Stimulated activated CD8-positive, alpha-beta memory T cell treated with anti-CD3 and anti-CD28 coated beads, Interleukin-7, amount 100 ng/mL, for 48 hours (primary cell): ENCODE data around the gene ABHD14A.

ENCODE experiments used
- DNase-seq, 2 donors: peaks; one replicate each; pipeline ENCODE4 v3.0.0-alpha.2; 2020; ENCODE audit warnings: low read depth in 1 of 2; ENCODE audit errors: extremely low read depth in 1 of 2

The ABHD14A gene

DNA sequence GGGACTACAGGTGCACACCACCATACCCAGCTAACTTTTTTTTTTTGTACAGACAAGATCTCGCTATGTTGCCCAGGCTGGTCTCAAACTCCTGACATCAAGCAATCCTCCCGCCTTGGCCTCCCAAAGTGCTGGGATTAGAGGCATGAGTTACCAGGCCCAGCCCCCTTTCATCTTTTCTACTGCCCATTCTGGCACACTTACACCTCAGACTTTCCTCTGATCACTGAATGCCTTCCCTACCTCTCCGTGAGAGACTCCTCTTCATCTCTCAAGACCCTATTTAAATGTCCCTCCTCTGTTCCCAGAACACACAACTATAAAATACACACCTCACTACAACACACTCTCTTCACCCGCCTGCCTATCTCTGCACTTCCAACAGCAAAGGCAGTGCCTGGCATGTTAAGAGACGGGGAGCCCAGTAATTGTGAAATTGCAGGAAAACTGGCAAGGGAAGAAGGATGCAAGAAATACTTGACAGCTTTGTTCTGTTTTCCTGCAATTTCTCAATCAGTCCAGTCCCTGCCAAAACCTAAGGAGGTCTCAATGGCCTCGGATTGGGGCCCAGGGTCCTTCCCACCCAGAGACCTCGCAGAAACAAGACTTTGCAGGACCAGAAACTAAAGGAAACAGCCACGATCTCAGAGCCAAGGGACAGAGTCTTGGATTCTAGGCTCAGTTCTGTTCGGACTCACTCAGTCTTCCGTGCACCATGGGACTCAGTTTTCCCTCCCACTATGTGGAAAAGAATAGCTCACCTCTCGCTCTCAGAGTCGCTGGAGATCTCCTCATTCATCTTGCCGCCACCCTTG is 34.0 kb upstream of the ABHD14A start:
- no peak for DNase-seq

DNA sequence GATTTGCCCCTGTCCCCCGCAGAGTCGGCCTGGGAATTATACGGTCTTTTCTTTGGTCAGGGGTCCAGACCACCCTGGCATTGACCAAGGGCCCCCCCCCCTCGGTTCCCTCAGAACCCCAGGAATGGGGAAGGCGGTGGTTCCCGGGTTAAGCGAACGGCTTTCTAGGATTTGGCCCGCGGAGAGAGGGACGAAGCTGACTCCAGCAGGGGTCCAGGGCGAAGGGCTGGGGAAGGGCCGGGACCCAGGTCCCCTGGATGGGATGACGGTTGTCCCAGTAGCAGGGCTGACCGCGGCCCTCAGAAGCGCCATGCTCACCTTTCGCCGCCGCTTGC is 33.4 kb upstream of the ABHD14A start:
- no peak for DNase-seq

DNA sequence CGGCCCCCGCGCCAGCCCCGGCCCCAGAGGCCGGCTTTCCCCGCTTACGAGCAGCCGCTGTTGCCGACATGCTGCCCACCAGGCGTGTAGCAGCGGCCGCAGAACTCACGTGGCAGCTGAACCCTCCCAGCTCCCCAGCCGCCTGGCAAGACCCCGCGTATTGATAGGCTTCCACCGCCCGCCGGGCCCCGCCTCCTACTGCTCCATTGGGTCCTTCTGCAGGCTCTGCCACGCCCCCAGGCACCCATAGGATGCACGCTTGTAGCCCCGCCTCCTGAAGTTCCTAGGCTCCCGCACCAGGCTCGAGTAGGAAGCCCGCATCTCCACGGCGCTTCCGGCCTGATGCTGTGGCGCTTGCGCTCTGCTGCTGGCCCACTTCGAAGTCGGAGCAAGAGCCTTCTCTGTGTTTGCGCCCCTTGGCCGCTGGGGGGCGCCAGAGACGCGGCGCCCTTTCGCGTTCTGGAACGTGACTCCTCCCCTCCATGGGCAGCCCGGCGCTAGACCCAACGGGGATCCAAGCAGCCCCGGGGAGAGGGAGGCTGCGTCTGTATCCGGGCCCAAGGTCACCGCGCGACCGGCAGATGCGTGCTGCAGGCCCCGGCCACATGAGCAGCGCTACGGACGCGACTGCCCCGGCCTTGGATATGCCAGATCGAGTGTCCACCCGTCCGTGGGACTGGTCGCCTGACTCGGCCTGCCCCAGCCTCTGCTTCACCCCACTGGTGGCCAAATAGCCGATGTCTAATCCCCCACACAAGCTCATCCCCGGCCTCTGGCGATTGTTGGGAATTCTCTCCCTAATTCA is 32.9 kb upstream of the ABHD14A start, which contains the start of the genes PARP3 and RRP9:
TSS of gene PARP3 (plus strand) at position 566 of the 805 bp plus-strand sequence. CDS start 993 bp downstream, outside the sequence.
TSS of gene RRP9 (minus strand) at position 107 of the 805 bp plus-strand sequence. CDS start at position 70, 37 bp downstream.
- peak; percentile 99 to 100 for DNase-seq

DNA sequence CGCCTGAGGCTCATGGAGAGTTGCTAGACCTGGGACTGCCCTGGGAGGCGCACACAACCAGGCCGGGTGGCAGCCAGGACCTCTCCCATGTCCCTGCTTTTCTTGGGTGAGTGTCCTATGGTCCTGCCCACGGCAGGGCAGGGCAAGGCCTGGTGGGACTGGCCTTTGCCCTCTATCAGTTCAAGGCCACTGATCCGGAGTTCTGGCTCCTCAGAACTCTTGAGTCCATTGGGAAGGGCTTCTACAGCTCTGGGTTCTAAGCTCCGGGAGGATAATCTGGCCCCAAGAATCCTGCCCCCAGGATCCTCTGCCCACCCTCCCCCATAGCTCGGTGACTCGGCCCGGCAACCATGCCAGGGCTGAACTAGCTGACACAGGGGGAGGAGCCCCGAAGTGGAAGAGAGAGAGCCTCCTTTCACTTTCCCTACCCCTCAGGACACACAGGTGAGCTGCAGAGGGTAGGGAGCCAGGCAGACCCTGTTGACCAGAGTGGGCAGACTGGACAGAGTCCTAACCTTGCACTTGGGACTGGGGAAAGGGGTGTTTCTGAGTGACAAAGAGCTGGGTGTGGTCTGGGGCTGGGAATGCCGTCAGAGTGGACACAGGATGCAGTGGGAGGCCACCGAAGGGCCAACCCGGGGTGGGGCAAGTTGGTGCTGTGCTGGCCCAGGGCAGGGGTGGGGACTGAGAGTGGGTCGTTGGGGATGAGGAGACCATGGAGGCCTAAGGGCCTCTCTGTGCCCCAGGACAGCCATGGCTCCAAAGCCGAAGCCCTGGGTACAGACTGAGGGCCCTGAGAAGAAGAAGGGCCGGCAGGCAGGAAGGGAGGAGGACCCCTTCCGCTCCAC is 32.0 kb upstream of the ABHD14A start:
- DNase-seq = peak in 1 of 2 donors; percentile 40

DNA sequence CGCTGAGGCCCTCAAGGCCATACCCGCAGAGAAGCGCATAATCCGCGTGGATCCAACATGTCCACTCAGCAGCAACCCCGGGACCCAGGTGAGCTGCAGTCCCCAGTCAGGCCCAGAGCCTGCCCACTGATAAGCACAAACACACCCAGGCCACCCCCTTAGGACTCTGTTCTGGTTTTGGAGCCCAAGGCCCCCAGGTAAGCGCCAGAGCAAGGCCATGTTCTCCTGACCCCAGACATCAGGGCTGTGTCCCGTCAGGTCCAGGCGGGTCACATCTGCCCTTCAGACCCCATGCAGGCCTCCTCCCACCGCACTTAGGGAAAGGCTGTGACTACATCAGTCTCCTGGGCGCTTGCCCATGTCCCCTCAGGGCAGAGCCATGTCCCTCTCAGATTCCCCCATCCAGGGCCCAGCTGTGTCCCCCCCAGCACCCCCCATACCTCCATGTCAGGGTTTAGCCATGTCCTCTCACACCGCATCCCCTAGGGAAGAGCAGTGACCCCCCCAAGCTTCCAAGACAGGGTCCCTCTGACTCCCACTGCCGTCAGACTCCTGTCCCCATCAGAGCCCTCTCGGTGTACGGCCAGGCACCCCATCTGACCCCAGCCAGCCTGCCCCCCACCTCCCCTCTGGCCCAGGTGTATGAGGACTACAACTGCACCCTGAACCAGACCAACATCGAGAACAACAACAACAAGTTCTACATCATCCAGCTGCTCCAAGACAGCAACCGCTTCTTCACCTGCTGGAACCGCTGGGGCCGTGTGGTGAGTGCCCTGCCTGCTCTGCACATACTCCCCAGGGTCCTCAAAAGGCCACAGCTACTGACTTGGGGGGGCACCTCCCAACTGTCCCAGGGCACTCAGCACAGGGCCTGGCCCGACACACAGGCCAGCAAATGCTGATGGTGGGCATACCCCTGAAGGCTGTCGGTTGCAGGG is 31.1 kb upstream of the ABHD14A start:
- no peak for DNase-seq

DNA sequence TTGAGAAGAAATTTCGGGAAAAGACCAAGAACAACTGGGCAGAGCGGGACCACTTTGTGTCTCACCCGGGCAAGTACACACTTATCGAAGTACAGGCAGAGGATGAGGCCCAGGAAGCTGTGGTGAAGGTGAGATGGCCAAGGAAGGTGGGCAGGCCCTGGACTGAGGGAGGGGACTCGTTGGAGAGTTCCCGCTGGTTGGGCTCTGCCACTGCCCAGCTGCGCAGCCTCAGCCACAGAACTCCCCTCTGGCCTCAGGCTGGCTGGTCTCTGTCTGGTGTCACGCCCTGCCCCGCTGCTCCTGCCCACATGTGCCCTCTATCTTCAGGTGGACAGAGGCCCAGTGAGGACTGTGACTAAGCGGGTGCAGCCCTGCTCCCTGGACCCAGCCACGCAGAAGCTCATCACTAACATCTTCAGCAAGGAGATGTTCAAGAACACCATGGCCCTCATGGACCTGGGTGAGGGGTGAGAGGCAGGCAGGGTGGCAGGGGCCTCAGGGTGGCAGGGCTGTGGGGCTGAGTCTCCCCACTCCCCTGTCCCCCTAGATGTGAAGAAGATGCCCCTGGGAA is 30.3 kb upstream of the ABHD14A start:
- no peak for DNase-seq

DNA sequence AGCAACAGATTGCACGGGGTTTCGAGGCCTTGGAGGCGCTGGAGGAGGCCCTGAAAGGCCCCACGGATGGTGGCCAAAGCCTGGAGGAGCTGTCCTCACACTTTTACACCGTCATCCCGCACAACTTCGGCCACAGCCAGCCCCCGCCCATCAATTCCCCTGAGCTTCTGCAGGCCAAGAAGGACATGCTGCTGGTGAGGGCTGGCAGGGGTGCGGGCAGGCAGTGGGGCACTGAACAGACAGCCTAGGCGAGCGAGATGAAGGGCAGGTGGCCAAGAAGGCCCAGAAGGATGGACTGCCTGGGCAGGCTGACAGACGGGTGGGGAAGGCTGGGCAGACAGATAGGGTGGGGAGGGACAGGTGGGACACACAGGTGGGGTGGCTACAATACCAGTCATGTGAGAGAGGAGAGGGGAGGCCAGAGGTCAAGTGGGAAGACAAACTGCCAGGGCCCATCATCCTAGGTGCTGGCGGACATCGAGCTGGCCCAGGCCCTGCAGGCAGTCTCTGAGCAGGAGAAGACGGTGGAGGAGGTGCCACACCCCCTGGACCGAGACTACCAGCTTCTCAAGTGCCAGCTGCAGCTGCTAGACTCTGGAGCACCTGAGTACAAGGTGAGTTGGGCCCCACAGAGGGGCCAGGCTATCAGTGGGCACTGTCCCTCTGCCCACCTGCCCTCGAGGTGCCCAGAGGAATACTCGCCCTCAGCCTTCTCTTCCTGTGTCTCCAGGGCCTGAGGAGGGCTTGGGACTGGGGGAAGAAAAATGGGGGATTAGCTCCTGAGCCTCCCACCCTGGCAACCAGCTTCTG is 29.6 kb upstream of the ABHD14A start:
- DNase-seq = no peak

DNA sequence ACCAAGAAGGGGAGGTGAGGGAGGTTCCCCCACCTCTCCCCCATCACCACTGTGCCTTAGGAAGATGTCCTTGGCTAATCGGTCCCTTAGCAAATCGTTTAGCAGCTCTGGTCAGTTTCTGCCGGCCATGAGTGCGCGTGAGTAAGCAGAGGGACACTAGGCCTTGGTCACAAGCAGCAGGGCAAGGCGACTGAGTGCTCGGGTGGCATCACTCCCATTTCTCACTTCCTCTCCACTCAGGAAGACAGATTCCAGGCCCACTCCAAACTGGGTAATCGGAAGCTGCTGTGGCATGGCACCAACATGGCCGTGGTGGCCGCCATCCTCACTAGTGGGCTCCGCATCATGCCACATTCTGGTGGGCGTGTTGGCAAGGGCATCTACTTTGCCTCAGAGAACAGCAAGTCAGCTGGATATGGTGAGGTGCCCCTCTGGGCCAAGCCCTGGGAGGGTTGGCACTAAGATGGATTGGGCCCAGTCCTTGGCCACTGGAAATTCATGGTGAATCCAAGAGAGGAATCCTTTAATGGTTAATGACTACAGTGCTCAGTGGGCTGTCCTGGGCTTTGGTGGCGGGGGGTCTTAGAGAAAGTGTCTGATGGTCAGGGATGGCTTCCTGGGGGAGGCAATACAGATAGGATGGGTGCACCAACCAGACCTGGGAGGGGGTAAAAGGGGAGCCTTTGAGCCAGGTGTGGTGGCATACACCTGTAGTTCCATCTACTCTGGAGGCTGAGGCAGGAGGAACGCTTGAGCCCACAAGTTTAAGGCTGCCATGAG is 28.7 kb upstream of the ABHD14A start:
- no peak for DNase-seq

DNA sequence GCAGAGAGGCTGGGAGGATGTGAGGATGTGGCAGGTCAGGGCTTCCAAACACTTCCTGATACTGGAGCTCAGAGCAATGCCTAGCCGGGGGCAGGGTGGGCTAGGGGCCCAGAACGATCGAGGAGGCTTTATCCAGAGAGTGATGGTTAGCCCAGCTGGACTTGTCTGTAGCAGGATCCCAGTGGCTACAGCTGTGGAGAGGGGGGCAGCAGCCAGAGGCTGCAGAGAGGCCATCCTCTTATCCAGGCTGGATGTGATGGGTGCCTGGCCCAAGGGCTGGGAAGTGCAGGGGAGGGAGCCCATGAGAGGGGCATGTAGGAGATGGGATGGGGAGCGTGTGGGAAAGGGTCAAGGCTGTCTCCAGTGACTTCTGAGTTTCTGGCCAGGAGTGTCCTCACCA is 28.1 kb upstream of the ABHD14A start:
- no peak for DNase-seq

DNA sequence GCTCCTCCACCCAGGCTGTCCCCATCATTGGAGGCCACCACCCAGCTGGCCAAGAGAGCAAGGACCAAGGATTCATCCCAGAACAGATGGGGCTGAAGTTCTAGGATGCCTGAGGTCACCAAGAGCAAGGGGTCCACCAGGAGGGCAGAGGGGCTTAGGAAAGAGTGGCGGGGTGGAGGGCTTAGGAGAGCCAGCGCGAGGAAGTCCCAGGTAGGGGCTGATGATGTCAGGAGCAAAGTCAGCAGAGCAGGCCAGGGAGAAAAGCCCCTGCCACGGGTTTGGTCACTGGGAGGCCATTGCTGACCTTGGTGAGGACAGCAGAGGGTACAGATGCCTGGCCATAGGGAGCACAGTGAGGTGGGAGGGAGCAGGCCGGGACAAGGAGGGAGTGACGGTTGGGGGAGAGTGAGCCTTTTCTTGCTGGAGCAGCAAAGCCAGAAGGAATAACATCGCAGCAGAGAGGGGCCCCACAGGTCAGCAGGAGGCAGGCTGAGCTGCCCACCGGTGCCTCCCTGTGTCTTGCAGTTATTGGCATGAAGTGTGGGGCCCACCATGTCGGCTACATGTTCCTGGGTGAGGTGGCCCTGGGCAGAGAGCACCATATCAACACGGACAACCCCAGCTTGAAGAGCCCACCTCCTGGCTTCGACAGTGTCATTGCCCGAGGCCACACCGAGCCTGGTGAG is 27.5 kb upstream of the ABHD14A start:
- DNase-seq = no peak

DNA sequence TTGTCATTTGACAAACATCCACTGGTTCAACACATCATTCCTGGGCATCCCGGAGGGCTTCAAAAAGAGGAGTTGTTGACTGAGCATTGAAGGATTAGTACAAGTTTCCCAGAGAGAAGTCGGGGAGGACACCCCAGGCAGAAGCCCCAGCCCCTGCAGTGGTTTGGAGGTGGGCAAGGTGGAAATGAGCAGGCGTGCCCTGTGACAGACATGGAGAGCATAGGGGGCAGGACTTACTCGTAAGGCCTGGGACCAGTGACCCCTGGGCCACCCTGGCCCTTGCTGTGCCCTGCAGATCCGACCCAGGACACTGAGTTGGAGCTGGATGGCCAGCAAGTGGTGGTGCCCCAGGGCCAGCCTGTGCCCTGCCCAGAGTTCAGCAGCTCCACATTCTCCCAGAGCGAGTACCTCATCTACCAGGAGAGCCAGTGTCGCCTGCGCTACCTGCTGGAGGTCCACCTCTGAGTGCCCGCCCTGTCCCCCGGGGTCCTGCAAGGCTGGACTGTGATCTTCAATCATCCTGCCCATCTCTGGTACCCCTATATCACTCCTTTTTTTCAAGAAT is 26.8 kb upstream of the ABHD14A start:
- DNase-seq = no peak

DNA sequence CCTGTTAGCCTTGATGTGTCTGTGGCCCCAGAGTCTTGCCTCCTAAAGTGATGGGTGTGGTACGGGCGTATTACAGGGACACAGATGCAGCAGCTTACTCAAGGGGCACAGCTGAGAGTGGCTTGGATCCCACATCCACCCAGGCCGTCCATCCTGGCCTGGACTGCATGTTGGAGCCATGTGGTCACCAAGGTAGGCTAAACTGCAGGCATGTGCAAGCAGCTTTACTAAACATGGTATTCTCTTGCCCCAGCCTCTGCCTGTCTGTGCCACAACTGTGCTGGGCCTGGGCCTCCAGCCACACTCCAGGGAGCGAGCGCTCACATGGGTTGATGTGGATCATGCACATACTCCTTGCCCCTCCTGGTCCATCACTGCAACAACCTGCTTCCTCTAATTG is 25.7 kb upstream of the ABHD14A start:
- no peak for DNase-seq

DNA sequence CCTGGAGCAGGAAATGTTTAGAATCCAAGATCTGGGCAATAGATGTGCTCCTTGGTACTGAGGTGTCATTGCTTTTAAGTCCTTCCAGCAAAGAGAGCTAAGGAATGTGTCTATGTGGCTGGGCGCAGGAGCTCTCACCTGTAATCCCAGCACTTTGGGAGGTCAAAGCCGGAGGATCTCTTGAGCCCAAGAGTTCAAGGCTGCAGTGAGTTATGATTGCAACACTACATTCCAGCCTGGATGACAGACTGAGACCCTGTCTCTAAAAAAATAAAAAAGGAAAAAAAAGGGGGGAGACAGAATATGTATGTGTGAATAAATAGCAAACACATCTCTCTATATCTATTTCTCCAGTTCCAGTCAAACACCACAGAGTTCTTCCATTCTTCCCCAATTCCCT is 24.0 kb upstream of the ABHD14A start:
- DNase-seq = no peak

DNA sequence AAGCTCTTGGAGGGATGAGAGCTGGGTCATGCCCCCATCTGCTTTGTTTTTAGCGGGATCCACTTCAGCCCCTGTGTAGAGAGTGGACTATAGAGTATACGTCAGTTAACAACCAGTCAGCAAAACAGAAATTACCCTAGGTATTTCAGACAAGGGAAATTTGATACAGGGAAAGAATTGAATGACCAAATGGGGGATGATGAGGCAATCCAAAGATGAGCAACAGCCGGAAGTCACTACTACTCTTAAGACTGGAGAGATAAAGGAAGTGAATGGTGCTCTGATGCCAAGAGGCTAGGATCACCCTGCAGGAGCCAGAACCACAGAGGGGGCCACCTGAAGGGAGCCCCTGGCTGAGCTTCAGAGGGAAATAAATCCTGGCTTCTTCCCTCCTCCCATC is 21.4 kb upstream of the ABHD14A start:
- DNase-seq = no peak

DNA sequence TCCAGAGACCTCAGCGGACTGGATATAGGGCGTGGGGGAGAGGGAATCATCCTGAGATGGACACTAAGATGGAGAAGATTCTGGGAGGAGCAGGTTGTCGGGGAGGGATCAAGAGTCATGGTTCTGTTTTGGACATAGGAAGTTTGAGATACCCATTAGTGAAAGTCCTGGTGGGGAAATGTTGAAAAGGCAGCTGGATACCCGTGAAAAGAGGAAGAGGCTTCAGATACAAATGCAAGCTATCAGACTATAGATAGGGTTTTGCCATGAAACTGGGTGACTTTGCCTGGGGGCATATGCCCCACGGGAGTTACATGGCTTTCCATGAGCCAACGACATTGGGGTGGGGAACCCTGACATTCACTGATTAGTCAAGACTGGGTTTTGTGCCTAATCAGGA is 20.8 kb upstream of the ABHD14A start:
- no peak for DNase-seq

DNA sequence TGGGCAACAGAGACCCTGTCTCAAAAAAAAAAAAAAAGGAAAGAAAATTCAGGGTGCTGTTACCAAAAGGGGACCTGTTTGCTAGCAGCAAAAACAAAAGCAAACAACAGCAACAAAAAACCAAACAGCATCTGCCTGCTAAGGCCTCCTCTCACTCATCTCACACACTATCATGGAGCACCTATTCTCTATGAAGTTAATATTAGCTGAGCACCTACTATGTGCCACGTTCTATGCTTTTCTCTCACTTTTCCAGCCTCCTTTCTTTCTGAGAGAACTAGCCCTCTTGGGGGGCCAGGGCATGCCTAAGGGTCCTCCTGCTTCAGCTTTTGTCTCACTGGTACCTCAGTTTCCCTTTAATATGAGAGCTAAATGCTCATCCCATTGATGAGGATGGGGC is 20.2 kb upstream of the ABHD14A start:
- no peak for DNase-seq

DNA sequence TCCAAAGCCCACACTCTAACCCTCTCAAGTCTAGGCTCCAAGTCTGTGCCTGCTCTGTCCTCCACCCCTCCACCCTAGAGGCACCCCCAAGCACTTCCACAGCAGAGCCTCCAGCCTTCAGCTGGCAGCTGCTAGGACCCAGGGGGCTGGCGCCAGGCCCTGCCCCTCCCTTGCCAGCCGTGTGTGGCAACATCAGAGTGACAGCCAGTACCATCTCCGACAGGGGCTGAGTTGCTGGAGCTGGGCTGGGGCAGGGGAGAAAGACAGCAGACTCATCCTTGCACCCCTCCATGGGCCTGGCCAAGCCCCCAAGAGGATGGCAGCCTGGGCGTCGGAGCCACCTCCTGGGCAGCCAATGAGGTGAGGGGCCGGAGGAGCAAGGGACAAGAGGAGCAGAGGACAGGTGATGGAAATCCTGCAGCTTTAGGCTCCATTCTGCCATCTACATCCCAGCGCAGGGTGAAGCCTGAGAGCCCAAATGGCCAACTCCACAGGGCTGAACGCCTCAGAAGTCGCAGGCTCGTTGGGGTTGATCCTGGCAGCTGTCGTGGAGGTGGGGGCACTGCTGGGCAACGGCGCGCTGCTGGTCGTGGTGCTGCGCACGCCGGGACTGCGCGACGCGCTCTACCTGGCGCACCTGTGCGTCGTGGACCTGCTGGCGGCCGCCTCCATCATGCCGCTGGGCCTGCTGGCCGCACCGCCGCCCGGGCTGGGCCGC is 19.5 kb upstream of the ABHD14A start, which contains the start of gene GPR62:
TSS of gene GPR62 (plus strand) at position 207 of the 718 bp plus-strand sequence. CDS start at position 479, 272 bp downstream.
- no peak for DNase-seq
